PFSK-1 (cell line): ENCODE measurements around the gene UIMC1.

ENCODE experiments used
- FOXP2 ChIP-seq: optimal IDR thresholded peaks from 2 replicates; pipeline ENCODE3; 2011; ENCODE audit warnings: borderline replicate concordance, control low read depth, inconsistent platforms; ENCODE audit not compliant: insufficient read depth; ENCODE audit errors: extremely low read length, extremely low read depth
- POLR2AphosphoS5 ChIP-seq: IDR thresholded peaks from 2 replicates; pipeline ENCODE4 v1.6.1; 2012; ENCODE audit warnings: low read depth, mild to moderate bottlenecking, control low read depth, low read length, moderate library complexity
- REST ChIP-seq, 2 experiments: IDR thresholded peaks; 2 replicates each; pipeline versions ENCODE4 v1.6.1 to v1.8.0; 2011 to 2012; ENCODE audit warnings: low read depth in 2 of 2, low read length in 2 of 2, control low read depth in 1 of 2, inconsistent platforms in 1 of 2, mild to moderate bottlenecking in 1 of 2, moderate library complexity in 1 of 2; ENCODE audit not compliant: insufficient read depth in 1 of 2
- SIN3A ChIP-seq: IDR thresholded peaks from 2 replicates; pipeline ENCODE4 v1.6.1; 2012; ENCODE audit warnings: mild to moderate bottlenecking, low read length, moderate library complexity, borderline replicate concordance; ENCODE audit not compliant: insufficient read depth

DNA sequence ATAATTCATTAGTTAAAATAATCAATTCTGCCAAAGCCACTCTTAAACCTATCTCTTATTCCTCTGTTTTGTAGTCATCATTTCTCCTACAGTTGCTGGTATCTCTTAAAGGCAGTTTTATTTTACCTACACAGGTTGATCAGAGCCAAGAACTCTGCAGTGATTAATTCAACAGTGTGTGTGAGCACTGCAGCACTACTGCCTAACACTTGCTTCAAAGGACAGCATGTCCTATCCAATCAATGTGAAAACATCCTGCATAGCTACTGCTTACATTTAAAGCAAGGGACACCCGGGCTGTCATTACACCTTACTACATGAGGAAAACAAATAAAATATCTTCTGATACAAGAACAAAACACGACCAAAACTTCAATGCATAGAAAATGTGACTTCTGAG is 62.3 kb downstream of the UIMC1 start:
- no peak for TF ChIP-seq FOXP2
- TF ChIP-seq POLR2AphosphoS5 = no peak
- no peak for TF ChIP-seq REST (IDR thresholded peaks at IDR 0.05; ENCODE audit: insufficient read depth in 1 of 2, low read depth in 2 of 2, low read length in 2 of 2)
- no peak for TF ChIP-seq SIN3A
